Transverse colon (tissue), 4 donors: Measurements from ENCODE around the gene GALNT17. TPM values are rescaled to one million over a fixed set of nuclear protein-coding genes. Genes with fewer than 3 reads are reported as not detected.

Experiments
- DNase-seq: peaks from one replicate; pipeline ENCODE4 v3.0.0-alpha.2; 2019
- H3K27ac ChIP-seq, 4 donors: fragments of 200-600 bp; sonication (generic); 2 replicates each; pipeline ENCODE4 v1.5.1; 2016 to 2018; ENCODE audit warnings: inconsistent platforms in 4 of 4
- H3K27me3 ChIP-seq: fragments of 200-600 bp; sonication (generic); 2 replicates; pipeline ENCODE4 v1.5.1; 2017; ENCODE audit warnings: inconsistent platforms
- H3K36me3 ChIP-seq, 4 donors: fragments of 200-600 bp; sonication (generic); 2 replicates each; pipeline ENCODE4 v1.5.1; 2017 to 2019; ENCODE audit warnings: inconsistent platforms in 4 of 4
- H3K4me1 ChIP-seq, 4 donors: fragments of 200-600 bp; sonication (generic); 2 replicates each; pipeline ENCODE4 v1.5.1; 2017 to 2020; ENCODE audit warnings: inconsistent platforms in 4 of 4
- H3K4me3 ChIP-seq, 4 donors: fragments of 200-600 bp; sonication (generic); 1 replicate in 1 of 4; 2 replicates in 3 of 4; pipeline versions ENCODE4 v1.5.1 to v1.6.1; 2017 to 2019; ENCODE audit warnings: inconsistent platforms in 4 of 4
- H3K9me3 ChIP-seq, 2 donors: fragments of 200-600 bp; sonication (generic); 2 replicates each; pipeline ENCODE4 v1.5.1; 2017 to 2019; ENCODE audit warnings: inconsistent platforms in 2 of 2
- CTCF ChIP-seq, 5 experiments: fragments of 200-600 bp in 3 of 5; fragments of 450-650 bp in 2 of 5; sonication (generic) in 3 of 5; IDR thresholded peaks; 1 replicate in 2 of 5; 2 replicates in 3 of 5; pipeline ENCODE4 v1.5.1; 2016 to 2017; ENCODE audit warnings: antibody characterized with exemption in 5 of 5, inconsistent platforms in 3 of 5, mild to moderate bottlenecking in 2 of 5, moderate library complexity in 1 of 5
- EP300 ChIP-seq: sonication (generic); formaldehyde crosslinking; IDR thresholded peaks from one replicate; pipeline ENCODE4 v1.6.1; 2017; ENCODE audit warnings: antibody characterized with exemption, low read depth
- POLR2A ChIP-seq: fragments of 450-650 bp; IDR thresholded peaks from one replicate; pipeline ENCODE4 v1.6.1; 2016; ENCODE audit warnings: antibody characterized with exemption, mild to moderate bottlenecking, moderate library complexity
- POLR2AphosphoS5 ChIP-seq, 3 donors: sonication (generic); formaldehyde crosslinking; IDR thresholded peaks; one replicate each; pipeline ENCODE4 v1.6.1; 2016; ENCODE audit warnings: antibody characterized with exemption in 3 of 3
- WGBS, 2 donors: methylation state at CpG; one replicate each; pipeline ENCODE4 v1.1.5; 2018; ENCODE audit warnings: low coverage in 1 of 2; 5-methylcytosine and 5-hydroxymethylcytosine counted together
- in situ Hi-C, 4 donors: fragments of 200-750 bp; cut with MboI; loops; one replicate each; pipeline versions ENCODE4 v1.15.0 to v1.15.1; 2017; ENCODE audit warnings: low sequenced_read_pairs in 3 of 4, low pct_ligation_motif_present in 1 of 4, low pct_unique_long_range_greater_than_20kb in 1 of 4
- intact Hi-C: fragments of 100-400 bp; cut with DNase I; formaldehyde crosslinking; loops from one replicate; pipeline ENCODE4 v1.15.1; 2023; ENCODE audit warnings: low total_unique reads
- total RNA-seq, 4 donors: library from RNA; depleted of rRNA; stranded (reverse); fragments of >200 nt; gene quantifications; one replicate each; pipeline ENCODE4 v1.1.0, GENCODE V29; 2016

Gene GALNT17
- total RNA-seq, 4 donors from 2014 or later = 2.6 to 6.6 (median 5.7) TPM

- Histone ChIP-seq H3K4me1 (no peaks in the 10 kb centered on the region), H3K27me3 (no peaks in the 10 kb centered on the region), H3K4me3 (no peak overlapping the region), H3K36me3 (no peaks in the 10 kb centered on the region), H3K9me3 (no peaks in the 10 kb centered on the region), H3K27ac (no peak overlapping the region)
- no peak for TF ChIP-seq EP300
- intact Hi-C loops (no loop called here), in situ Hi-C loops (no loop called here)
- DNase-seq = no peak
- WGBS, 2 donors = 50 to 67% methylated on average over 1 to 10 of the region's 10 CpGs
Measured at GRCh38 chr7:71329030-71329660, 197.2 kb downstream of the GALNT17 start.

DNA sequence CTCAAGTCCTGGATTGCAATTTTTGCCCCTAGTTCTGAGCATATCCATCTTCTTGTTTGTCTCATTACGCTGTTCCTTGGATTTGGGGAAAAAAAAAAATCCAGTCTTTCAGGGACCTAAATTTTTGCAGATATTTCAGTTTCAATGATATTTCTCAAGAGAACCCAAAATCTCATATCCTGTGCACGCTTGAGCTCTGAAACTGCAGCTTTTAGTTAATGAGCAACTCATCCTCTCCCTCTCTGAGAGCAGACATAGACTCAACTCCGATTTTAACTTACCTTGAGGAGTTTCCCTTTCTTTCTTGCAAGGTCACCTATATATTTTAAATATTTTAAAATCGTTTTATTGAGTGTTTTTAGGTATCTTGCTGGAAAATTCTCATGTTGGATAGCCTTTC lies 200.3 kb downstream of the GALNT17 start:
- H3K4me1 ChIP-seq = no peaks in the 10 kb centered on the region
- no peak for DNase-seq
- no peaks in the 10 kb centered on the region for H3K27me3 ChIP-seq
- H3K36me3 ChIP-seq = no peaks in the 10 kb centered on the region
- in situ Hi-C loops = no loop called here
- no peaks in the 10 kb centered on the region for H3K9me3 ChIP-seq
- TF ChIP-seq EP300 (no peak), POLR2A (no peak), POLR2AphosphoS5 (IDR thresholded peaks at IDR 0.05) (no peak)
- no peak overlapping the region for H3K4me3 ChIP-seq
- WGBS, 2 donors = 53% methylated on average over 4 of the region's 4 CpGs
- intact Hi-C loops = no loop called here
- no peak overlapping the region for H3K27ac ChIP-seq

GRCh38 chr7:71334541-71334940 lies 202.6 kb downstream of the GALNT17 start:
- intact Hi-C loops = no loop called here

DNA sequence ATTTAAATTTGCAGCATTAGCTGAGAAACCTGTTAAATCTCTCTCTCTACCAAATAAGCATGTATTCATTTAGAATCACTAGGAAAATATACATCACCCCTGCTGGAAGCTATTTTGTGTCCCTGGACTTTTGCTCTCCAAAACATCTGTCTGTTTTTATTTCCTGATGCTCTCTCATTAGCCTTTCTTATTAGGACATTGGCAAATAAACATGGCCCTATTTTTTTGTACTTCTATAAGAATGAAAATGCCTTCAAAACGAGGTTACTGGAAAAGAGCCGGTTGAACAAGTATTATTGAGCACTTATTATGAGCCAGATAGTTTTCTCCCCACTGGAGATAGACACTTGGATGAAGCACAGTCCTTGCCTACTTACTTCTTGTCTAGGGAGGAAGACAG lies 206.9 kb downstream of the GALNT17 start:
- Histone ChIP-seq H3K9me3 (peaks cover 0 to 8% of the 10 kb centered on the region in 2 donors), H3K27me3 (no peaks in the 10 kb centered on the region), H3K4me3 (no peak overlapping the region), H3K27ac (no peak overlapping the region), H3K4me1 (no peaks in the 10 kb centered on the region), H3K36me3 (no peaks in the 10 kb centered on the region)
- in situ Hi-C loops = no loop called here
- WGBS, 2 donors = 70 to 75% methylated on average over 2 of the region's 2 CpGs
- intact Hi-C loops = no loop called here
- no peak for TF ChIP-seq EP300
- DNase-seq = no peak

More at GRCh38 chr7:71334541-71334940, 202.6 kb downstream of the GALNT17 start:
- Histone ChIP-seq H3K9me3 (no peaks in the 10 kb centered on the region), H3K4me1 (no peaks in the 10 kb centered on the region), H3K36me3 (no peaks in the 10 kb centered on the region), H3K4me3 (no peak overlapping the region), H3K27ac (no peak overlapping the region), H3K27me3 (no peaks in the 10 kb centered on the region)
- DNase-seq = no peak
- 20 to 22% methylated on average over 1 of the region's 1 CpG for WGBS, 2 donors
- TF ChIP-seq POLR2A (no peak), POLR2AphosphoS5 (IDR thresholded peaks at IDR 0.05) (no peak), CTCF (IDR thresholded peaks at IDR 0.05) (no peak), EP300 (no peak)
- in situ Hi-C loops = no loop called here

DNA sequence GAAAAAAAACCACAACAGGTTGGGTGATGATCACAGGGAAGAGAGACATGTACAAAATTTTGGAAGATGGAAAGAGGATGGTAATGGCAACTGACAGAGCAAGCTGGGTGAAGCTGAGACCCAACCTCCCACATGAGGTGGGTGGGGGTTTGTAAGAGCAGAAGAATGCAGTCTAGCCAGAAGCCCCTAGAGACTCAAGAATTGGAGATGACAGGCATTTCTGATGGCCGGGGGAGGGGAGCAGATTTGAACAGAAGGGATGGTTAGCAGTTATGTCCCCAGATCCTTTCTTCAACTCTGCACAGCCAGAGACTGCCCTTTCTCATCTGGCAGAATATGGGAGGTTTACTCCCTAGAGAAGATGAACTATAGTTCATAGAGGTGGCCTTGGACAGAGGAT lies 208.0 kb downstream of the GALNT17 start:
- TF ChIP-seq CTCF (IDR thresholded peaks at IDR 0.05) (no peak), POLR2AphosphoS5 (IDR thresholded peaks at IDR 0.05) (no peak), POLR2A (no peak), EP300 (no peak)
- Histone ChIP-seq H3K27ac (no peak overlapping the region), H3K36me3 (no peaks in the 10 kb centered on the region), H3K4me3 (no peak overlapping the region), H3K4me1 (no peaks in the 10 kb centered on the region), H3K9me3 (peaks cover 4 to 8% of the 10 kb centered on the region in 2 donors), H3K27me3 (no peaks in the 10 kb centered on the region)
- in situ Hi-C loops (no loop called here), intact Hi-C loops (no loop called here)
- DNase-seq = no peak
- WGBS, 2 donors = 79 to 86% methylated on average over 1 of the region's 1 CpG

GRCh38 chr7:71342202-71342601 lies 210.3 kb downstream of the GALNT17 start:
- Histone ChIP-seq H3K36me3 (no peaks in the 10 kb centered on the region), H3K4me1 (no peaks in the 10 kb centered on the region), H3K4me3 (no peak overlapping the region), H3K27me3 (no peaks in the 10 kb centered on the region), H3K27ac (no peak overlapping the region), H3K9me3 (peaks cover 4 to 8% of the 10 kb centered on the region in 2 donors)
- intact Hi-C loops (no loop called here), in situ Hi-C loops (no loop called here)
- TF ChIP-seq CTCF (IDR thresholded peaks at IDR 0.05) (no peak), POLR2AphosphoS5 (IDR thresholded peaks at IDR 0.05) (no peak), EP300 (no peak), POLR2A (no peak)
- DNase-seq = no peak
